GM21619 (cell line): ENCODE results near the gene DHCR7.
"Not testable (repeated sequence)": the region's sequence is repeated elsewhere in the genome, so short reads cannot be mapped to it uniquely, and the experiment has no call there.

Source experiments
- ATAC-seq: cut with Tn5 transposase; IDR thresholded peaks from one replicate; pipeline ENCODE4 v1.9.1; 2021; ENCODE audit not compliant: unreplicated experiment

DHCR7 gene

GRCh38 chr11:71440021-71440755, 8.0 kb downstream of the DHCR7 start:
- no peak for ATAC-seq

- no peak for ATAC-seq
Measured at GRCh38 chr11:71438650-71439049, 9.5 kb downstream of the DHCR7 start.

GRCh38 chr11:71437879-71438278, 10.3 kb downstream of the DHCR7 start:
- no peak for ATAC-seq

GRCh38 chr11:71437399-71437798, 10.8 kb downstream of the DHCR7 start:
- no peak for ATAC-seq

- ATAC-seq = no peak
Measured at GRCh38 chr11:71436861-71437260, 11.3 kb downstream of the DHCR7 start.

GRCh38 chr11:71435278-71435951, 12.8 kb downstream of the DHCR7 start:
- no peak for ATAC-seq

GRCh38 chr11:71434576-71435130, 13.5 kb downstream of the DHCR7 start:
- ATAC-seq = no peak

- no peak for ATAC-seq
Measured at GRCh38 chr11:71433648-71434450, 14.3 kb downstream of the DHCR7 start.

GRCh38 chr11:71432761-71433647, 15.2 kb downstream of the DHCR7 start:
- no peak for ATAC-seq

- no peak for ATAC-seq
Measured at GRCh38 chr11:71431271-71431670, 16.9 kb downstream of the DHCR7 start.

- no peak for ATAC-seq
Measured at GRCh38 chr11:71430166-71430565, 18.0 kb downstream of the DHCR7 start.

- no peak for ATAC-seq
Measured at GRCh38 chr11:71429701-71430100, 18.5 kb downstream of the DHCR7 start.

- ATAC-seq = no peak
Measured at GRCh38 chr11:71428861-71429435, 19.2 kb downstream of the DHCR7 start.

- ATAC-seq = no peak
Measured at GRCh38 chr11:71426413-71426812, 21.8 kb downstream of the DHCR7 start.

- no peak for ATAC-seq
Measured at GRCh38 chr11:71425860-71426259, 22.3 kb downstream of the DHCR7 start.

- no peak for ATAC-seq
Measured at GRCh38 chr11:71425409-71425808, 22.8 kb downstream of the DHCR7 start.

GRCh38 chr11:71423181-71423790, 24.9 kb downstream of the DHCR7 start:
- ATAC-seq = no peak

GRCh38 chr11:71422318-71422717, 25.9 kb downstream of the DHCR7 start:
- ATAC-seq = not testable (repeated sequence)

GRCh38 chr11:71421392-71421950, 26.7 kb downstream of the DHCR7 start:
- ATAC-seq = no peak
